Endothelial cell of umbilical vein (primary cell): ENCODE data around the gene CCAR1. TPM values are rescaled to one million over a fixed set of nuclear protein-coding genes. Genes with fewer than 3 reads are reported as not detected.

ENCODE experiments used
- BruUV-seq: library from RNA; stranded (reverse); fragments of 400-500 nt; replicated peaks from 2 replicates; lab custom pipeline; 2021; lab: Mats Ljungman, UMichigan
- CTCF ChIA-PET: fragments of 300-600, 350-600 bp; sonication (Branson Sonifier 250); formaldehyde crosslinking; loops from one replicate; lab custom pipeline; 2021; ENCODE audit warnings: antibody characterized with exemption, inconsistent platforms; lab: Charles Lee
- POLR2A ChIA-PET: fragments of 300-600, 350-600 bp; sonication (Branson Sonifier 250); formaldehyde crosslinking; loops from one replicate; lab custom pipeline; 2021; ENCODE audit warnings: antibody characterized with exemption, inconsistent platforms; lab: Charles Lee
- DNase-seq: peaks from one replicate; pipeline ENCODE4 v3.0.0-alpha.2; 2011; ENCODE audit warnings: low read depth, low spot score
- FAIRE-seq: peaks from 2 replicates; lab custom pipeline; 2011; peaks lifted over from hg19 to GRCh38; lab: Jason Lieb, UNC
- H2AFZ ChIP-seq: 2 replicates; pipeline ENCODE4 v1.6.0; 2012; ENCODE audit warnings: low read depth, low read length, control low read depth, inconsistent platforms
- H3K27ac ChIP-seq: 2 replicates; pipeline ENCODE4 v1.5.1; 2011; ENCODE audit warnings: low read depth, mild to moderate bottlenecking, control low read depth, low read length, moderate library complexity; ENCODE audit not compliant: insufficient read depth
- H3K27me3 ChIP-seq, 2 experiments: 2 replicates each; pipeline versions ENCODE4 v1.6.0 to v1.6.1; 2011; ENCODE audit warnings: low read length in 2 of 2, mixed read lengths in 1 of 2; ENCODE audit not compliant: control insufficient read depth in 2 of 2, insufficient read depth in 2 of 2
- H3K36me3 ChIP-seq, 2 experiments: 2 replicates in 1 of 2; 3 replicates in 1 of 2; pipeline ENCODE4 v1.5.1; 2011; ENCODE audit warnings: low read length in 2 of 2, mild to moderate bottlenecking in 1 of 2, moderate library complexity in 1 of 2; ENCODE audit not compliant: control insufficient read depth in 2 of 2, insufficient read depth in 2 of 2; ENCODE audit errors: extremely low read depth in 1 of 2
- H3K4me1 ChIP-seq: 3 replicates; pipeline ENCODE4 v1.5.1; 2011; ENCODE audit warnings: mild to moderate bottlenecking, low read length; ENCODE audit not compliant: control insufficient read depth, insufficient read depth; ENCODE audit errors: extremely low read depth
- H3K4me2 ChIP-seq: 2 replicates; pipeline ENCODE4 v1.6.1; 2011; ENCODE audit warnings: low read length, control low read depth, mixed read lengths; ENCODE audit not compliant: insufficient read depth
- H3K4me3 ChIP-seq, 3 experiments: fragments of 200-600 bp in 1 of 3; sonication (generic), shearing (Covaris generic) in 1 of 3; replicated peaks in 1 of 3; 2 replicates each; pipeline ENCODE4 v1.5.1; 2011 to 2016; ENCODE audit warnings: control low read depth in 3 of 3, low read length in 3 of 3, mild to moderate bottlenecking in 2 of 3, inconsistent platforms in 1 of 3, low read depth in 1 of 3, moderate library complexity in 1 of 3; ENCODE audit not compliant: insufficient read depth in 1 of 3
- H3K79me2 ChIP-seq: 2 replicates; pipeline ENCODE4 v1.6.0; 2012; ENCODE audit warnings: low read length, inconsistent platforms; ENCODE audit not compliant: control insufficient read depth, insufficient read depth
- H3K9ac ChIP-seq: replicated peaks from 2 replicates; pipeline ENCODE3; 2011; ENCODE audit warnings: low read length, control low read depth; ENCODE audit not compliant: insufficient read depth; ENCODE audit errors: extremely low read depth
- H3K9me1 ChIP-seq: replicated peaks from 3 replicates; pipeline ENCODE4 v1.6.0; 2011; ENCODE audit warnings: mild to moderate bottlenecking, low read length; ENCODE audit not compliant: control insufficient read depth, insufficient read depth; ENCODE audit errors: extremely low read depth
- H3K9me3 ChIP-seq: replicated peaks from 2 replicates; pipeline ENCODE4 v1.5.1; 2012; ENCODE audit warnings: low read length, inconsistent platforms; ENCODE audit not compliant: control insufficient read depth, insufficient read depth
- H4K20me1 ChIP-seq: replicated peaks from 2 replicates; pipeline ENCODE3; 2011; ENCODE audit warnings: mild to moderate bottlenecking, low read length; ENCODE audit not compliant: control insufficient read depth, insufficient read depth; ENCODE audit errors: extremely low read depth
- CTCF ChIP-seq, 2 donors: IDR thresholded peaks; 1 replicate in 1 of 2; 2 replicates in 1 of 2; pipeline ENCODE4 v1.5.1; 2011; ENCODE audit warnings: low read length in 2 of 2, mild to moderate bottlenecking in 2 of 2, moderate library complexity in 2 of 2, control low read depth in 1 of 2, inconsistent platforms in 1 of 2, low read depth in 1 of 2; ENCODE audit not compliant: insufficient read depth in 1 of 2; ENCODE audit errors: extremely low read depth in 1 of 2
- EZH2 ChIP-seq: IDR thresholded peaks from 2 replicates; pipeline ENCODE4 v1.6.1; 2012; ENCODE audit warnings: borderline replicate concordance, low read depth, mild to moderate bottlenecking, moderate library complexity, low read length, inconsistent platforms; ENCODE audit not compliant: severe bottlenecking
- FOS ChIP-seq: IDR thresholded peaks from 2 replicates; pipeline ENCODE4 v1.6.1; 2011; ENCODE audit warnings: mild to moderate bottlenecking, low read length, moderate library complexity, borderline replicate concordance; ENCODE audit not compliant: insufficient read depth
- GATA2 ChIP-seq: IDR thresholded peaks from 2 replicates; pipeline ENCODE4 v1.7.0; 2011; ENCODE audit warnings: low read depth, mild to moderate bottlenecking, moderate library complexity, mixed read lengths, low read length; ENCODE audit not compliant: insufficient read length, insufficient read depth
- JUN ChIP-seq: IDR thresholded peaks from 2 replicates; pipeline ENCODE4 v1.6.1; 2011; ENCODE audit warnings: borderline replicate concordance, low read depth; ENCODE audit not compliant: insufficient read length, insufficient read depth
- POLR2A ChIP-seq: IDR thresholded peaks from 2 replicates; pipeline ENCODE4 v1.6.1; 2012; ENCODE audit warnings: low read depth, mild to moderate bottlenecking, control low read depth, low read length
- POLR2AphosphoS5 ChIP-seq: IDR thresholded peaks from 2 replicates; pipeline ENCODE4 v1.6.1; 2012; ENCODE audit warnings: low read depth, mild to moderate bottlenecking, control low read depth, low read length, moderate library complexity; ENCODE audit not compliant: insufficient read depth
- dilution Hi-C: fragments of 300-500 bp; cut with MboI; formaldehyde crosslinking; loops from one replicate; pipeline ENCODE4 v1.15.0; 2019; ENCODE audit warnings: low sequenced_read_pairs; ENCODE audit not compliant: extremely low pct_ligation_motif_present
- intact Hi-C: fragments of 100-400 bp; cut with micrococcal nuclease; formaldehyde crosslinking; loops from one replicate; pipeline ENCODE4 v1.10.0; 2022
- polyA plus RNA-seq, 4 experiments: library from polyadenylated mRNA; depleted of rRNA in 3 of 4; stranded (reverse) in 3 of 4; unstranded in 1 of 4; fragments of >200 nt; gene quantifications; 2 replicates each; pipeline versions ENCODE4 v1.2.1 to v1.2.3, GENCODE V29; 2011 to 2012; ENCODE audit warnings: missing spikeins in 1 of 4
- total RNA-seq: library from RNA; stranded (reverse); gene quantifications from 2 replicates; pipeline ENCODE4 v1.2.3, GENCODE V29; 2021
- TF ChIP-seq, protein P1 (sequence below): IDR thresholded peaks from 2 replicates; pipeline ENCODE4 v1.6.1; 2011; ENCODE audit not compliant: insufficient read depth, insufficient read length

CCAR1 gene
- total and polyA plus RNA-seq, 2 donors (not counting 3 experiments of a cell fraction or from before 2014, with no cell fraction given), result 59.8 to 92.9 TPM

- no peaks in the 10 kb centered on the region for H3K27me3 ChIP-seq
- no peak overlapping the region for H3K9ac ChIP-seq
- FAIRE-seq, result no peak
- intact Hi-C loops, result no loop called here
- no peaks in the 10 kb centered on the region for H3K79me2 ChIP-seq
- H3K4me2 ChIP-seq, result no peak overlapping the region
- dilution Hi-C loops, result no loop called here
- no peaks in the 10 kb centered on the region for H3K36me3 ChIP-seq
- H3K9me1 ChIP-seq, result no peaks in the 10 kb centered on the region
- H3K4me3 ChIP-seq, result no peak overlapping the region
- no peak overlapping the region for H3K27ac ChIP-seq
- ChIA-PET POLR2A (no interaction called here), CTCF (no interaction called here)
- no peaks in the 10 kb centered on the region for H4K20me1 ChIP-seq
- DNase-seq, result no peak
- no peaks in the 10 kb centered on the region for H3K4me1 ChIP-seq
- no peaks in the 10 kb centered on the region for H3K9me3 ChIP-seq
- TF ChIP-seq, protein P1, sequence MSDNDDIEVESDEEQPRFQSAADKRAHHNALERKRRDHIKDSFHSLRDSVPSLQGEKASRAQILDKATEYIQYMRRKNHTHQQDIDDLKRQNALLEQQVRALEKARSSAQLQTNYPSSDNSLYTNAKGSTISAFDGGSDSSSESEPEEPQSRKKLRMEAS, result no peak
- no peak for TF ChIP-seq GATA2
- TF ChIP-seq POLR2AphosphoS5, result no peak
- TF ChIP-seq EZH2, result no peak
- TF ChIP-seq POLR2A, result no peak
- no TSS peak for BruUV-seq
- no peak overlapping the region for H2AFZ ChIP-seq
Measured at GRCh38 chr10:68811314-68812009, 90.4 kb downstream of the CCAR1 start.

DNA sequence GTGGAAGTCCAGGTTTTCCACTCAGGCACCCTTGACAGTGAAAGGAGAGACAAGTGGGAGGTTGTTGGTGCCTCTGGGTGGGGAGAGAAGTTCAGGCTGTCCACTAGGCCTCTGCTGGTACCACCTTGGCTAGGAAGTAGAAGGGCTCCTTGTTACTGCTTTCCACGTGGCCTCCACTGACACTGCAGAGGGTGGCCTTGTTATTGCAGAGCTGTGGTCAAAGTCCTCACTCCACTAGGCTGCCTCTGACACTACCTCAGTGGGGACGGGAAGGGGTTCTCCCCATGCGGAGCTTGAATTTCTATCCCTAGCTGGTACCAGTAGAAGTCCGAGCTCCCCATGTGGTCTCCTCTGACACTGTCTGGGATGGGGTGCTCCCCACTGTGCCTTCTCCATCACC is 91.4 kb downstream of the CCAR1 start:
- FAIRE-seq, result no peak
- intact Hi-C loops (no loop called here), dilution Hi-C loops (no loop called here)
- Histone ChIP-seq H3K79me2 (no peaks in the 10 kb centered on the region), H3K9ac (no peak overlapping the region), H3K9me3 (no peaks in the 10 kb centered on the region), H3K4me2 (no peak overlapping the region), H3K4me3 (no peak overlapping the region), H3K9me1 (no peaks in the 10 kb centered on the region), H3K36me3 (no peaks in the 10 kb centered on the region), H3K27ac (no peak overlapping the region), H3K27me3 (no peaks in the 10 kb centered on the region), H4K20me1 (no peaks in the 10 kb centered on the region), H2AFZ (no peak overlapping the region), H3K4me1 (no peaks in the 10 kb centered on the region)
- no peak for TF ChIP-seq FOS
- TF ChIP-seq, protein P1, result no peak
- TF ChIP-seq POLR2AphosphoS5, result no peak
- no peak for TF ChIP-seq JUN
- TF ChIP-seq GATA2, result no peak
- TF ChIP-seq CTCF (IDR thresholded peaks at IDR 0.05; ENCODE audit: extremely low read depth in 1 of 2, insufficient read depth in 1 of 2, low read depth in 1 of 2, low read length in 2 of 2), result no peak
- no TSS peak for BruUV-seq
- POLR2A ChIA-PET, result interaction anchor here (0.5 kb wide), 1 partner anchor 526 kb away, joined by 6 read pairs; no protein-coding TSS in a partner anchor
- CTCF ChIA-PET, result no interaction called here
- no peak for DNase-seq
